Mammary epithelial cell (primary cell): Measurements from ENCODE around the gene DSCAM.

Experiments used
- EZH2 ChIP-seq: IDR thresholded peaks from 2 replicates; pipeline ENCODE4 v1.6.1; 2012; ENCODE audit warnings: low read length, inconsistent platforms, borderline replicate concordance
- TF ChIP-seq, protein P1 (sequence below), 2 donors: IDR thresholded peaks in 1 of 2; conservative IDR thresholded peaks in 1 of 2; 2 replicates each; pipeline ENCODE4 v1.5.1; 2011 to 2012; ENCODE audit warnings: inconsistent platforms in 2 of 2, low read length in 2 of 2, mild to moderate bottlenecking in 2 of 2, control low read depth in 1 of 2, low read depth in 1 of 2; ENCODE audit not compliant: insufficient read depth in 1 of 2; ENCODE audit errors: extremely low read depth in 1 of 2

DNA sequence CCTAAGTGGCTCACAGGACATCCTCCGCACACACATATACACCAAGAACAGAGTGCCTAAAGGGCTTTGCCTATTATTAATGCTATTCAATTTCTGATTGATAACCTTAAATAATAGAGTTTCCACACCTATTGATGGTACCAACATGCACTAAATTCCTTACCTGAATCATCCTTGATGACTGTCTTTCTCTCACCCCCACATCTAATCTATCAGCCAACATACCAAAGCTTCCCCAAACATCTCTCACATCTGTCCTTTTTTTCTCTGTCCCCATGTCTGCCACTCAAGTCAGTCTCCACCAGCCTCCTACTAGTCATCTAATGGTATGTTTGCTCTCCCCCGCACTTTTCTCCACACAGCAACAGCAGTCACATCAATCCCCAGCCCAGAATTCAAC, 174.4 kb downstream of the DSCAM start:
- TF ChIP-seq, protein P1, sequence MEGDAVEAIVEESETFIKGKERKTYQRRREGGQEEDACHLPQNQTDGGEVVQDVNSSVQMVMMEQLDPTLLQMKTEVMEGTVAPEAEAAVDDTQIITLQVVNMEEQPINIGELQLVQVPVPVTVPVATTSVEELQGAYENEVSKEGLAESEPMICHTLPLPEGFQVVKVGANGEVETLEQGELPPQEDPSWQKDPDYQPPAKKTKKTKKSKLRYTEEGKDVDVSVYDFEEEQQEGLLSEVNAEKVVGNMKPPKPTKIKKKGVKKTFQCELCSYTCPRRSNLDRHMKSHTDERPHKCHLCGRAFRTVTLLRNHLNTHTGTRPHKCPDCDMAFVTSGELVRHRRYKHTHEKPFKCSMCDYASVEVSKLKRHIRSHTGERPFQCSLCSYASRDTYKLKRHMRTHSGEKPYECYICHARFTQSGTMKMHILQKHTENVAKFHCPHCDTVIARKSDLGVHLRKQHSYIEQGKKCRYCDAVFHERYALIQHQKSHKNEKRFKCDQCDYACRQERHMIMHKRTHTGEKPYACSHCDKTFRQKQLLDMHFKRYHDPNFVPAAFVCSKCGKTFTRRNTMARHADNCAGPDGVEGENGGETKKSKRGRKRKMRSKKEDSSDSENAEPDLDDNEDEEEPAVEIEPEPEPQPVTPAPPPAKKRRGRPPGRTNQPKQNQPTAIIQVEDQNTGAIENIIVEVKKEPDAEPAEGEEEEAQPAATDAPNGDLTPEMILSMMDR (conservative IDR thresholded peaks at IDR 0.05 in 1 of 2, IDR thresholded peaks at IDR 0.05 in 1 of 2; ENCODE audit: extremely low read depth in 1 of 2, insufficient read depth in 1 of 2, low read depth in 1 of 2, low read length in 2 of 2) = no peak
- no peak for TF ChIP-seq EZH2
